OCI-LY7 (cell line): ENCODE results near the gene MRPS6.

Experiments
- EZH2phosphoT487 ChIP-seq: fragments of 200-600 bp; sonication (generic); IDR thresholded peaks from 2 replicates; pipeline ENCODE4 v1.6.1; 2018; ENCODE audit warnings: low read depth, borderline replicate concordance, mild to moderate bottlenecking, mixed run types, antibody characterized with exemption, low read length, moderate library complexity, mixed read lengths
- TF ChIP-seq, protein P1 (sequence below): fragments of 200-600 bp; sonication (generic); conservative IDR thresholded peaks from 2 replicates; pipeline ENCODE4 v1.5.1; 2014; ENCODE audit warnings: mild to moderate bottlenecking, antibody characterized with exemption, low read length, moderate library complexity, mixed read lengths

GRCh38 chr21:34024374-34024693 lies 49.0 kb upstream of the MRPS6 start:
- TF ChIP-seq, protein P1, sequence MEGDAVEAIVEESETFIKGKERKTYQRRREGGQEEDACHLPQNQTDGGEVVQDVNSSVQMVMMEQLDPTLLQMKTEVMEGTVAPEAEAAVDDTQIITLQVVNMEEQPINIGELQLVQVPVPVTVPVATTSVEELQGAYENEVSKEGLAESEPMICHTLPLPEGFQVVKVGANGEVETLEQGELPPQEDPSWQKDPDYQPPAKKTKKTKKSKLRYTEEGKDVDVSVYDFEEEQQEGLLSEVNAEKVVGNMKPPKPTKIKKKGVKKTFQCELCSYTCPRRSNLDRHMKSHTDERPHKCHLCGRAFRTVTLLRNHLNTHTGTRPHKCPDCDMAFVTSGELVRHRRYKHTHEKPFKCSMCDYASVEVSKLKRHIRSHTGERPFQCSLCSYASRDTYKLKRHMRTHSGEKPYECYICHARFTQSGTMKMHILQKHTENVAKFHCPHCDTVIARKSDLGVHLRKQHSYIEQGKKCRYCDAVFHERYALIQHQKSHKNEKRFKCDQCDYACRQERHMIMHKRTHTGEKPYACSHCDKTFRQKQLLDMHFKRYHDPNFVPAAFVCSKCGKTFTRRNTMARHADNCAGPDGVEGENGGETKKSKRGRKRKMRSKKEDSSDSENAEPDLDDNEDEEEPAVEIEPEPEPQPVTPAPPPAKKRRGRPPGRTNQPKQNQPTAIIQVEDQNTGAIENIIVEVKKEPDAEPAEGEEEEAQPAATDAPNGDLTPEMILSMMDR: no peak
- no peak for TF ChIP-seq EZH2phosphoT487
